ENCODE data around the gene MICALL1. TPM values are rescaled to one million over a fixed set of nuclear protein-coding genes. Genes with fewer than 3 reads are reported as not detected.

The MICALL1 gene
- total and polyA plus RNA-seq, 2 of the 13 experiments (the other 11 are each of a cell fraction or from before 2014, with no cell fraction given) = 7.6 to 10.6 TPM

DNA sequence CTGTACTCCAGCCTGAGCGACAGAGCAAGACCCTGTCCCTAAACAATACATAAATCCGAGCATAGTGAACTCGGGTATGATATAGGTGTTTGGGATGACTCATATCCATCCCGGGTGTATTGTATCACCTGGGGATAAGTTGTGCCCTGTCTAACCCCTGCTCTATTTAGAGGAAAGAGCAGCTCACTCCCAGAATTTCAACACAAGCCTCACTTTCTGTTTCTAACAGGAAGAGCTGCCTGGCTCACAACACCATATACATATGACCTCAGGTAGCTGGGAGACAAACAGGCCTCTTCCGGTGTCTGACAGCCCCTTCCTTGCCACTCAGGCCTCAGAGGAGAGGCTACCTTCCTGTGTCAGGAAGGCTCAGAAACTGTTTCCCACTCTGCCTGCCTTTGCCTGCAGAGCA is 9.9 kb upstream of the MICALL1 start (continued):
- TF ChIP-seq, protein P1, sequence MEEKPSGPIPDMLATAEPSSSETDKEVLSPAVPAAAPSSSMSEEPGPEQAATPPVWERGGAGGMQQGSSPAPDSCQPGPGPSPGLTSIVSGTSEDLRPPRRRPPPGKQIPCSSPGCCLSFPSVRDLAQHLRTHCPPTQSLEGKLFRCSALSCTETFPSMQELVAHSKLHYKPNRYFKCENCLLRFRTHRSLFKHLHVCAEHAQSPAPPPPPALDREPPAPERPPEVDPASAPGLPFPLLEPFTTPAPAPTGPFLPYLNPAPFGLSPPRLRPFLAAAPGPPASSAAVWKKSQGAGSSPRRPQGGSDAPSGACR (CRISPR knock-in tag; IDR thresholded peaks at IDR 0.05) = no peak
- TF ChIP-seq ZNF225 (CRISPR knock-in tag; IDR thresholded peaks at IDR 0.05) = no peak
- TF ChIP-seq ZBTB3 (CRISPR knock-in tag; IDR thresholded peaks at IDR 0.05; ENCODE audit: borderline replicate concordance, low read depth) = no peak
- TF ChIP-seq MBNL3 (CRISPR knock-in tag; conservative IDR thresholded peaks at IDR 0.05) = no peak
- no peak for TF ChIP-seq PHF5A (CRISPR knock-in tag; IDR thresholded peaks at IDR 0.05; ENCODE audit: low read depth, unreplicated experiment)
- TF ChIP-seq CHCHD3 (CRISPR knock-in tag; IDR thresholded peaks at IDR 0.05) = no peak
- TF ChIP-seq, protein P2, sequence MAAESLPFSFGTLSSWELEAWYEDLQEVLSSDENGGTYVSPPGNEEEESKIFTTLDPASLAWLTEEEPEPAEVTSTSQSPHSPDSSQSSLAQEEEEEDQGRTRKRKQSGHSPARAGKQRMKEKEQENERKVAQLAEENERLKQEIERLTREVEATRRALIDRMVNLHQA (CRISPR knock-in tag; IDR thresholded peaks at IDR 0.05) = no peak
- TF ChIP-seq, protein P3, sequence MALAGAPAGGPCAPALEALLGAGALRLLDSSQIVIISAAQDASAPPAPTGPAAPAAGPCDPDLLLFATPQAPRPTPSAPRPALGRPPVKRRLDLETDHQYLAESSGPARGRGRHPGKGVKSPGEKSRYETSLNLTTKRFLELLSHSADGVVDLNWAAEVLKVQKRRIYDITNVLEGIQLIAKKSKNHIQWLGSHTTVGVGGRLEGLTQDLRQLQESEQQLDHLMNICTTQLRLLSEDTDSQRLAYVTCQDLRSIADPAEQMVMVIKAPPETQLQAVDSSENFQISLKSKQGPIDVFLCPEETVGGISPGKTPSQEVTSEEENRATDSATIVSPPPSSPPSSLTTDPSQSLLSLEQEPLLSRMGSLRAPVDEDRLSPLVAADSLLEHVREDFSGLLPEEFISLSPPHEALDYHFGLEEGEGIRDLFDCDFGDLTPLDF (CRISPR knock-in tag; IDR thresholded peaks at IDR 0.05) = no peak
- no peak for TF ChIP-seq ZNF660 (CRISPR knock-in tag; IDR thresholded peaks at IDR 0.05; ENCODE audit: borderline replicate concordance, low read depth)
- TF ChIP-seq ZBTB38 (CRISPR knock-in tag; IDR thresholded peaks at IDR 0.05) = no peak
- no peak for TF ChIP-seq ZNF737 (CRISPR knock-in tag; IDR thresholded peaks at IDR 0.05; ENCODE audit: borderline replicate concordance)
- TF ChIP-seq ZNF530 (CRISPR knock-in tag; IDR thresholded peaks at IDR 0.05; ENCODE audit: low read depth) = no peak
- peak; percentile 51; the same call in 1 of the 2 replicates for TF ChIP-seq THAP11 (CRISPR knock-in tag; IDR thresholded peaks at IDR 0.05)
- TF ChIP-seq, protein P4, sequence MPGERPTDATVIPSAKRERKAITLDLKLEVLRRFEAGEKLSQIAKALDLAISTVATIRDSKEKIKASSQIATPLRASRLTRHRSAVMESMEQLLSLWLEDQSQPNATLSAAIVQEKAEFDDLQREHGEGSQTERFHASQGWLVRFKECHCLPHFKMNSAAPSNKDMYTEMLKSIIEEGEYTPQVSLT (CRISPR knock-in tag; IDR thresholded peaks at IDR 0.05; ENCODE audit: borderline replicate concordance, low read depth) = no peak
- TF ChIP-seq, protein P5, sequence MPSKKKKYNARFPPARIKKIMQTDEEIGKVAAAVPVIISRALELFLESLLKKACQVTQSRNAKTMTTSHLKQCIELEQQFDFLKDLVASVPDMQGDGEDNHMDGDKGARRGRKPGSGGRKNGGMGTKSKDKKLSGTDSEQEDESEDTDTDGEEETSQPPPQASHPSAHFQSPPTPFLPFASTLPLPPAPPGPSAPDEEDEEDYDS (CRISPR knock-in tag; IDR thresholded peaks at IDR 0.05) = peak; percentile 61
- TF ChIP-seq, protein P6, sequence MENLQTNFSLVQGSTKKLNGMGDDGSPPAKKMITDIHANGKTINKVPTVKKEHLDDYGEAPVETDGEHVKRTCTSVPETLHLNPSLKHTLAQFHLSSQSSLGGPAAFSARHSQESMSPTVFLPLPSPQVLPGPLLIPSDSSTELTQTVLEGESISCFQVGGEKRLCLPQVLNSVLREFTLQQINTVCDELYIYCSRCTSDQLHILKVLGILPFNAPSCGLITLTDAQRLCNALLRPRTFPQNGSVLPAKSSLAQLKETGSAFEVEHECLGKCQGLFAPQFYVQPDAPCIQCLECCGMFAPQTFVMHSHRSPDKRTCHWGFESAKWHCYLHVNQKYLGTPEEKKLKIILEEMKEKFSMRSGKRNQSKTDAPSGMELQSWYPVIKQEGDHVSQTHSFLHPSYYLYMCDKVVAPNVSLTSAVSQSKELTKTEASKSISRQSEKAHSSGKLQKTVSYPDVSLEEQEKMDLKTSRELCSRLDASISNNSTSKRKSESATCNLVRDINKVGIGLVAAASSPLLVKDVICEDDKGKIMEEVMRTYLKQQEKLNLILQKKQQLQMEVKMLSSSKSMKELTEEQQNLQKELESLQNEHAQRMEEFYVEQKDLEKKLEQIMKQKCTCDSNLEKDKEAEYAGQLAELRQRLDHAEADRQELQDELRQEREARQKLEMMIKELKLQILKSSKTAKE (CRISPR knock-in tag; IDR thresholded peaks at IDR 0.05; ENCODE audit: borderline replicate concordance) = peak; percentile 65; the same call in 1 of the 2 replicates
- no peak for TF ChIP-seq ZNF761 (CRISPR knock-in tag; conservative IDR thresholded peaks at IDR 0.05)
- no peak for TF ChIP-seq NFYC (CRISPR knock-in tag; IDR thresholded peaks at IDR 0.05)
- TF ChIP-seq, protein P7, sequence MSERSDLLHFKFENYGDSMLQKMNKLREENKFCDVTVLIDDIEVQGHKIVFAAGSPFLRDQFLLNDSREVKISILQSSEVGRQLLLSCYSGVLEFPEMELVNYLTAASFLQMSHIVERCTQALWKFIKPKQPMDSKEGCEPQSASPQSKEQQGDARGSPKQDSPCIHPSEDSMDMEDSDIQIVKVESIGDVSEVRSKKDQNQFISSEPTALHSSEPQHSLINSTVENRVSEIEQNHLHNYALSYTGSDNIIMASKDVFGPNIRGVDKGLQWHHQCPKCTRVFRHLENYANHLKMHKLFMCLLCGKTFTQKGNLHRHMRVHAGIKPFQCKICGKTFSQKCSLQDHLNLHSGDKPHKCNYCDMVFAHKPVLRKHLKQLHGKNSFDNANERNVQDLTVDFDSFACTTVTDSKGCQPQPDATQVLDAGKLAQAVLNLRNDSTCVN (CRISPR knock-in tag; IDR thresholded peaks at IDR 0.05; ENCODE audit: borderline replicate concordance) = no peak
- TF ChIP-seq ZNF589 (CRISPR knock-in tag; conservative IDR thresholded peaks at IDR 0.05) = no peak
- TF ChIP-seq KMT2B (CRISPR knock-in tag; IDR thresholded peaks at IDR 0.05) = no peak
- TF ChIP-seq FOXM1 (CRISPR knock-in tag; IDR thresholded peaks at IDR 0.05) = no peak
- TF ChIP-seq, protein P8, sequence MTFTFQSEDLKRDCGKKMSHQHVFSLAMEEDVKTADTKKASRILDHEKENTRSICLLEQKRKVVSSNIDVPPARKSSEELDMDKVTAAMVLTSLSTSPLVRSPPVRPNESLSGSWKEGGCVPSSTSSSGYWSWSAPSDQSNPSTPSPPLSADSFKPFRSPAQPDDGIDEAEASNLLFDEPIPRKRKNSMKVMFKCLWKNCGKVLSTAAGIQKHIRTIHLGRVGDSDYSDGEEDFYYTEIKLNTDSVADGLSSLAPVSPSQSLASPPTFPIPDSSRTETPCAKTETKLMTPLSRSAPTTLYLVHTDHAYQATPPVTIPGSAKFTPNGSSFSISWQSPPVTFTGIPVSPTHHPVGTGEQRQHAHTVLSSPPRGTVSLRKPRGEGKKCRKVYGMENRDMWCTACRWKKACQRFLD (CRISPR knock-in tag; IDR thresholded peaks at IDR 0.05; ENCODE audit: borderline replicate concordance) = no peak
